Neural cell (in vitro differentiated cells): Measurements from ENCODE around the gene RPL29. TPM values are rescaled to one million over a fixed set of nuclear protein-coding genes. Genes with fewer than 3 reads are reported as not detected.
"Not testable (repeated sequence)": the region's sequence is repeated elsewhere in the genome, so short reads cannot be mapped to it uniquely, and the experiment has no call there.

Experiments used
- H2AFZ ChIP-seq: fragments of 200-600, 300-800 bp; sonication (generic), shearing (Covaris generic); 2 replicates; pipeline ENCODE4 v1.6.0; 2014; ENCODE audit warnings: low read depth, mild to moderate bottlenecking, antibody characterized with exemption, low read length, moderate library complexity
- H3F3A ChIP-seq: fragments of 200-600 bp; shearing (Covaris generic); 2 replicates; pipeline ENCODE4 v1.6.1; 2016; ENCODE audit warnings: mild to moderate bottlenecking, moderate library complexity, mixed read lengths, antibody characterized with exemption, low read length; ENCODE audit not compliant: insufficient read depth, poor library complexity, severe bottlenecking
- H3K27ac ChIP-seq: fragments of 200-600, 300-800 bp; sonication (generic), shearing (Covaris generic); 2 replicates; pipeline ENCODE4 v1.5.1; 2014; ENCODE audit warnings: mild to moderate bottlenecking, low read length, moderate library complexity
- H3K27me3 ChIP-seq: fragments of 300-800, 200-600 bp; sonication (generic), shearing (Covaris generic); 2 replicates; pipeline ENCODE4 v1.6.0; 2014; ENCODE audit warnings: mild to moderate bottlenecking, low read depth, low read length, moderate library complexity; ENCODE audit not compliant: insufficient read depth
- H3K36me3 ChIP-seq: fragments of 300-800, 200-600 bp; sonication (generic), shearing (Covaris generic); 2 replicates; pipeline ENCODE4 v1.5.1; 2014; ENCODE audit warnings: mild to moderate bottlenecking, antibody characterized with exemption, low read length, moderate library complexity; ENCODE audit not compliant: insufficient read depth
- H3K4me2 ChIP-seq: fragments of 300-800, 200-600 bp; sonication (generic), shearing (Covaris generic); 2 replicates; pipeline ENCODE4 v1.6.0; 2014; ENCODE audit warnings: mild to moderate bottlenecking, low read length
- H3K4me3 ChIP-seq: fragments of 300-800, 200-600 bp; sonication (generic), shearing (Covaris generic); 2 replicates; pipeline ENCODE4 v1.5.1; 2014; ENCODE audit warnings: mild to moderate bottlenecking, low read length, moderate library complexity
- H3K79me2 ChIP-seq: fragments of 200-600 bp; shearing (Covaris generic); replicated peaks from 2 replicates; pipeline ENCODE4 v1.6.0; 2014; ENCODE audit warnings: mild to moderate bottlenecking, low read length, moderate library complexity; ENCODE audit not compliant: insufficient read depth
- H3K9ac ChIP-seq: fragments of 300-800, 200-600 bp; sonication (generic), shearing (Covaris generic); 2 replicates; pipeline ENCODE4 v1.6.1; 2016; ENCODE audit warnings: mild to moderate bottlenecking, low read length, mixed read lengths
- H3K9me2 ChIP-seq: fragments of 200-600 bp; shearing (Covaris generic); 2 replicates; pipeline ENCODE4 v1.6.1; 2016; ENCODE audit warnings: mild to moderate bottlenecking, low read length, mixed read lengths; ENCODE audit not compliant: insufficient read depth
- H3K9me3 ChIP-seq: fragments of 200-600, 300-800 bp; sonication (generic), shearing (Covaris generic); 2 replicates; pipeline ENCODE4 v1.6.1; 2016; ENCODE audit warnings: mild to moderate bottlenecking, mixed run types, low read length, moderate library complexity, mixed read lengths
- H4K20me1 ChIP-seq: fragments of 200-600 bp; shearing (Covaris generic); 2 replicates; pipeline ENCODE4 v1.6.1; 2016; ENCODE audit warnings: mild to moderate bottlenecking, mixed run types; ENCODE audit not compliant: insufficient read depth
- EP300 ChIP-seq: fragments of 450-650 bp; conservative IDR thresholded peaks from 2 replicates; pipeline ENCODE4 v1.6.1; 2014; ENCODE audit warnings: antibody characterized with exemption, mild to moderate bottlenecking, moderate library complexity; ENCODE audit not compliant: poor library complexity, severe bottlenecking
- EZH2 ChIP-seq: fragments of 200-600, 300-800 bp; shearing (Covaris generic), sonication (generic); IDR thresholded peaks from 2 replicates; pipeline ENCODE4 v1.6.1; 2014; ENCODE audit warnings: antibody characterized with exemption, low read length, borderline replicate concordance, mild to moderate bottlenecking; ENCODE audit not compliant: insufficient read depth, poor library complexity, severe bottlenecking
- MXI1 ChIP-seq: fragments of 450-650 bp; conservative IDR thresholded peaks from 2 replicates; pipeline ENCODE4 v1.6.1; 2014; ENCODE audit warnings: antibody characterized with exemption, mild to moderate bottlenecking; ENCODE audit not compliant: poor library complexity, severe bottlenecking
- POLR2AphosphoS5 ChIP-seq: IDR thresholded peaks from 2 replicates; pipeline ENCODE4 v1.6.1; 2012
- RAD21 ChIP-seq: fragments of 450-650 bp; conservative IDR thresholded peaks from 2 replicates; pipeline ENCODE4 v1.6.1; 2014; ENCODE audit warnings: antibody characterized with exemption, mild to moderate bottlenecking, moderate library complexity
- SMC3 ChIP-seq: fragments of 450-650 bp; conservative IDR thresholded peaks from 2 replicates; pipeline ENCODE4 v1.6.1; 2014; ENCODE audit warnings: antibody characterized with exemption, mild to moderate bottlenecking, moderate library complexity; ENCODE audit not compliant: poor library complexity
- TAF1 ChIP-seq: IDR thresholded peaks from 2 replicates; pipeline ENCODE4 v1.6.1; 2012; ENCODE audit warnings: low read depth
- polyA plus RNA-seq: library from polyadenylated mRNA; depleted of rRNA; stranded (reverse); fragments of >200 nt; gene quantifications from 2 replicates; pipeline ENCODE4 v1.2.3, GENCODE V29; 2014
- TF ChIP-seq, protein P1 (sequence below): IDR thresholded peaks from 2 replicates; pipeline ENCODE4 v1.6.1; 2012; ENCODE audit warnings: borderline replicate concordance
- TF ChIP-seq, protein P2 (sequence below): fragments of 450-650 bp; IDR thresholded peaks from 2 replicates; pipeline ENCODE4 v1.5.1; 2014; ENCODE audit warnings: antibody characterized with exemption, mild to moderate bottlenecking, moderate library complexity; ENCODE audit not compliant: poor library complexity, severe bottlenecking

Gene RPL29
- polyA plus RNA-seq, 1 donor from 2014 or later = 846 TPM

DNA sequence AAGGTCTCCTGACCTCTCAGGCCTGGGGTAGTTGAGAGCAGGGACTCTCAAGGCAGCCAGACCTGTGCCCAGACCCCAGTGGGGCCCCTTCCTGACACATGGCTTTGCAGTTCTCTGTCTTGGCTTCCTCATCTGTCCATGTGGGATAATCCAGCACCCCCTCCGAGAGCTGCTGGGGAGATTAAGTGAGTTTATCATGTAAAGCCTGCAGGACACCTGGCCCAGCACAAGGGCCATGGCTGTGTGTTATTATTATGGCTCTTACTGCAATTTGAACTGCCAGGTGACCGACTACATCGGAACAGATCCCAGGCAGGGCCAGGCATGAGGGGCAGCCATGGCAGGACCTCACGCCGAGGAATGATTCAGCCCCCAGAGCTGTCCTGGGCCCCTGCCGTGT is 48.1 kb upstream of the RPL29 start:
- Histone ChIP-seq H3F3A (no peaks in the 10 kb centered on the region), H3K9me2 (no peaks in the 10 kb centered on the region), H3K79me2 (no peaks in the 10 kb centered on the region), H3K36me3 (no peaks in the 10 kb centered on the region), H3K4me2 (no peak overlapping the region), H3K27ac (no peak overlapping the region), H3K9me3 (no peaks in the 10 kb centered on the region), H3K4me3 (no peak overlapping the region), H4K20me1 (no peaks in the 10 kb centered on the region), H3K27me3 (no peaks in the 10 kb centered on the region), H2AFZ (no peak overlapping the region), H3K9ac (no peak overlapping the region)
- TF ChIP-seq SMC3 = no peak
- no peak for TF ChIP-seq EP300
- no peak for TF ChIP-seq EZH2
- no peak for TF ChIP-seq TAF1
- TF ChIP-seq, protein P1, sequence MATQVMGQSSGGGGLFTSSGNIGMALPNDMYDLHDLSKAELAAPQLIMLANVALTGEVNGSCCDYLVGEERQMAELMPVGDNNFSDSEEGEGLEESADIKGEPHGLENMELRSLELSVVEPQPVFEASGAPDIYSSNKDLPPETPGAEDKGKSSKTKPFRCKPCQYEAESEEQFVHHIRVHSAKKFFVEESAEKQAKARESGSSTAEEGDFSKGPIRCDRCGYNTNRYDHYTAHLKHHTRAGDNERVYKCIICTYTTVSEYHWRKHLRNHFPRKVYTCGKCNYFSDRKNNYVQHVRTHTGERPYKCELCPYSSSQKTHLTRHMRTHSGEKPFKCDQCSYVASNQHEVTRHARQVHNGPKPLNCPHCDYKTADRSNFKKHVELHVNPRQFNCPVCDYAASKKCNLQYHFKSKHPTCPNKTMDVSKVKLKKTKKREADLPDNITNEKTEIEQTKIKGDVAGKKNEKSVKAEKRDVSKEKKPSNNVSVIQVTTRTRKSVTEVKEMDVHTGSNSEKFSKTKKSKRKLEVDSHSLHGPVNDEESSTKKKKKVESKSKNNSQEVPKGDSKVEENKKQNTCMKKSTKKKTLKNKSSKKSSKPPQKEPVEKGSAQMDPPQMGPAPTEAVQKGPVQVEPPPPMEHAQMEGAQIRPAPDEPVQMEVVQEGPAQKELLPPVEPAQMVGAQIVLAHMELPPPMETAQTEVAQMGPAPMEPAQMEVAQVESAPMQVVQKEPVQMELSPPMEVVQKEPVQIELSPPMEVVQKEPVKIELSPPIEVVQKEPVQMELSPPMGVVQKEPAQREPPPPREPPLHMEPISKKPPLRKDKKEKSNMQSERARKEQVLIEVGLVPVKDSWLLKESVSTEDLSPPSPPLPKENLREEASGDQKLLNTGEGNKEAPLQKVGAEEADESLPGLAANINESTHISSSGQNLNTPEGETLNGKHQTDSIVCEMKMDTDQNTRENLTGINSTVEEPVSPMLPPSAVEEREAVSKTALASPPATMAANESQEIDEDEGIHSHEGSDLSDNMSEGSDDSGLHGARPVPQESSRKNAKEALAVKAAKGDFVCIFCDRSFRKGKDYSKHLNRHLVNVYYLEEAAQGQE = no peak
- TF ChIP-seq, protein P2, sequence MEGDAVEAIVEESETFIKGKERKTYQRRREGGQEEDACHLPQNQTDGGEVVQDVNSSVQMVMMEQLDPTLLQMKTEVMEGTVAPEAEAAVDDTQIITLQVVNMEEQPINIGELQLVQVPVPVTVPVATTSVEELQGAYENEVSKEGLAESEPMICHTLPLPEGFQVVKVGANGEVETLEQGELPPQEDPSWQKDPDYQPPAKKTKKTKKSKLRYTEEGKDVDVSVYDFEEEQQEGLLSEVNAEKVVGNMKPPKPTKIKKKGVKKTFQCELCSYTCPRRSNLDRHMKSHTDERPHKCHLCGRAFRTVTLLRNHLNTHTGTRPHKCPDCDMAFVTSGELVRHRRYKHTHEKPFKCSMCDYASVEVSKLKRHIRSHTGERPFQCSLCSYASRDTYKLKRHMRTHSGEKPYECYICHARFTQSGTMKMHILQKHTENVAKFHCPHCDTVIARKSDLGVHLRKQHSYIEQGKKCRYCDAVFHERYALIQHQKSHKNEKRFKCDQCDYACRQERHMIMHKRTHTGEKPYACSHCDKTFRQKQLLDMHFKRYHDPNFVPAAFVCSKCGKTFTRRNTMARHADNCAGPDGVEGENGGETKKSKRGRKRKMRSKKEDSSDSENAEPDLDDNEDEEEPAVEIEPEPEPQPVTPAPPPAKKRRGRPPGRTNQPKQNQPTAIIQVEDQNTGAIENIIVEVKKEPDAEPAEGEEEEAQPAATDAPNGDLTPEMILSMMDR = no peak
- TF ChIP-seq POLR2AphosphoS5 = no peak
- no peak for TF ChIP-seq MXI1
- no peak for TF ChIP-seq RAD21

DNA sequence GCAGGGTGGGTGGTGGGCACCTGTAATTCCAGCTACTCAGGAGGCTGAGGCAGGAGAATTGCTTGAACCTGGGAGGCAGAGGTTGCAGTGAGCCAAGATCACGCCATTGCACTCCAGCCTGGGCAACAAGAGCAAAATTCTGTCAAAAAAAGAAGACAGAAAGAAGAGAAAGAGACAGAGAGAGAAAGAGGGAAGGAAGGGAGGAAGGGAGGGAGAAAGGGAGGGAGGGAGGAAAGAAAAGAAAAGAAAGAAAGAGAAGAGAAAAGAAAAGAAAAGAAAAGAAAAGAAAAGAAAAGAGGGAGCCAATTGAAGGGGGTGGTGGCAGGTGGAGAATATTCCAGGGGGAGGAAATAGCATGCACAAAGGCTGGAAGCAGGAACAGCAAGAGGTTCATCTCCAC is 47.3 kb upstream of the RPL29 start:
- not testable (repeated sequence) for H3K9ac ChIP-seq, H3K36me3 ChIP-seq, H3K27me3 ChIP-seq, H3F3A ChIP-seq, H2AFZ ChIP-seq, H4K20me1 ChIP-seq, H3K27ac ChIP-seq, H3K9me2 ChIP-seq, H3K4me2 ChIP-seq, H3K4me3 ChIP-seq, H3K79me2 ChIP-seq, H3K9me3 ChIP-seq

DNA sequence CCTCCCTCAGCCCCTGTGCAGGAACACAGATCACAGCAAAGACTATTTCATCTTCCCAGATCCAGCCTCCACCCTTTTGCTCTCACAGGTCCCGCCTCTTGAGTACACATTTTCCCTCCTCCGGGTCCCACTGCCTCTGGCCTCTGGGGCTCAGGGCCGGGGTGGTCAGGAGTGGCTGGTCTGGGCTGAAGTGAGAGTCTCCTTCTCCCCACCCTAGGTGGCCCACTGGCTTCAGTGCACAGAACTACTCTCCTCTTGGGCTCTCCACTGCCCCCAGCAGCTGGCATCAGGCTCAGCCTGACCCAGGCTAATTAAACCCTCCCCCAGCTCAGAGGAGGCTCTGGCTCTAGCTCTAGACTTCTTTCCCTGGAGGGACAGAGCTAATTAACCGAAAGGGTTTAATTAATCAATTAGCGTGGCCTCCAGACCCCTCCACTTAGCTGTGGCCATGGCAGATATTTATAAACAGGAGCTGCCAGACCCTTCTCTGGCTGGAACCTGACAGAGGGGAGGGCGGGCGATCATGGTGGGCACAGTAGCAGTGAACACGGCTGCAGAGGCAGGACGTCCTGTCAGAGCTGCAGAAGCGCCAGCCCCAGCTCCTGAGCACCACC is 45.5 kb upstream of the RPL29 start:
- Histone ChIP-seq H2AFZ (no peak overlapping the region), H3K9ac (no peak overlapping the region), H3K27ac (no peak overlapping the region), H3K9me3 (no peaks in the 10 kb centered on the region), H3K79me2 (no peaks in the 10 kb centered on the region), H3K27me3 (no peaks in the 10 kb centered on the region), H3K9me2 (no peaks in the 10 kb centered on the region), H3F3A (no peaks in the 10 kb centered on the region), H4K20me1 (no peaks in the 10 kb centered on the region), H3K4me2 (no peak overlapping the region), H3K36me3 (no peaks in the 10 kb centered on the region), H3K4me3 (no peak overlapping the region)
- no peak for TF ChIP-seq RAD21
- TF ChIP-seq SMC3 = no peak
- TF ChIP-seq TAF1 = no peak
